Smooth muscle cell (in vitro differentiated cells): ENCODE results near the gene TMTC1. TPM values are rescaled to one million over a fixed set of nuclear protein-coding genes. Genes with fewer than 3 reads are reported as not detected.

Experiments
- DNase-seq: peaks from one replicate; lab custom pipeline; 2025; ENCODE audit not compliant: unreplicated experiment; lab: John Stamatoyannopoulos, UW
- H2AFZ ChIP-seq: fragments of 200-600 bp; sonication (generic); 2 replicates; pipeline ENCODE4 v1.6.0; 2016; ENCODE audit warnings: antibody characterized with exemption, low read depth, mild to moderate bottlenecking
- H3F3A ChIP-seq: fragments of 200-600 bp; sonication (generic); 2 replicates; pipeline ENCODE4 v1.6.0; 2017; ENCODE audit warnings: antibody characterized with exemption, low read depth
- H3K27ac ChIP-seq: fragments of 200-600 bp; sonication (generic); 2 replicates; pipeline ENCODE4 v1.5.1; 2016; ENCODE audit warnings: low read depth, mild to moderate bottlenecking
- H3K27me3 ChIP-seq: fragments of 200-600 bp; sonication (generic); 2 replicates; pipeline ENCODE4 v1.6.1; 2016; ENCODE audit warnings: low read depth, mild to moderate bottlenecking
- H3K36me3 ChIP-seq: fragments of 200-600 bp; sonication (generic); 2 replicates; pipeline ENCODE4 v1.5.1; 2016; ENCODE audit warnings: low read depth
- H3K4me1 ChIP-seq: fragments of 200-600 bp; sonication (generic); 2 replicates; pipeline ENCODE4 v1.5.1; 2016; ENCODE audit warnings: low read depth
- H3K4me2 ChIP-seq: fragments of 200-600 bp; sonication (generic); 2 replicates; pipeline ENCODE4 v1.6.0; 2016; ENCODE audit warnings: mild to moderate bottlenecking
- H3K4me3 ChIP-seq: fragments of 200-600 bp; sonication (generic); 2 replicates; pipeline ENCODE4 v1.5.1; 2016; ENCODE audit warnings: mild to moderate bottlenecking
- H3K79me2 ChIP-seq: fragments of 200-600 bp; sonication (generic); 2 replicates; pipeline ENCODE4 v1.6.0; 2016; ENCODE audit warnings: low read depth, mild to moderate bottlenecking
- H3K9ac ChIP-seq: fragments of 200-600 bp; sonication (generic); 2 replicates; pipeline ENCODE4 v1.6.0; 2016; ENCODE audit warnings: low read depth
- H3K9me3 ChIP-seq: fragments of 200-600 bp; sonication (generic); replicated peaks from 2 replicates; pipeline ENCODE4 v1.5.1; 2016; ENCODE audit warnings: low read depth
- H4K20me1 ChIP-seq: fragments of 200-600 bp; sonication (generic); 2 replicates; pipeline ENCODE4 v1.6.0; 2016; ENCODE audit warnings: low read depth
- WGBS: methylation state at CpG from one replicate; pipeline ENCODE4 v1.1.7; 2016; ENCODE audit warnings: low lambda C conversion rate; 5-methylcytosine and 5-hydroxymethylcytosine counted together
- polyA plus RNA-seq: library from polyadenylated mRNA; unstranded; fragments of >200 nt; fragmentation: Nextera tagmentation; extraction: Ambion mirVana; gene quantifications from 2 replicates; pipeline ENCODE4 v1.2.1, GENCODE V29; 2016
- total RNA-seq: library from RNA; depleted of rRNA; stranded (reverse); fragments of >200 nt; gene quantifications from 2 replicates; pipeline ENCODE4 v1.2.3, GENCODE V29; 2014
- TF ChIP-seq, protein P1 (sequence below): fragments of 200-600 bp; sonication (generic); IDR thresholded peaks from 2 replicates; pipeline ENCODE4 v1.5.1; 2017; ENCODE audit warnings: borderline replicate concordance, mild to moderate bottlenecking, antibody characterized with exemption; ENCODE audit not compliant: insufficient read depth, poor library complexity, severe bottlenecking

Gene TMTC1
- total and polyA plus RNA-seq, 2 experiments from 2014 or later = 3.5 to 8.7 TPM

DNA sequence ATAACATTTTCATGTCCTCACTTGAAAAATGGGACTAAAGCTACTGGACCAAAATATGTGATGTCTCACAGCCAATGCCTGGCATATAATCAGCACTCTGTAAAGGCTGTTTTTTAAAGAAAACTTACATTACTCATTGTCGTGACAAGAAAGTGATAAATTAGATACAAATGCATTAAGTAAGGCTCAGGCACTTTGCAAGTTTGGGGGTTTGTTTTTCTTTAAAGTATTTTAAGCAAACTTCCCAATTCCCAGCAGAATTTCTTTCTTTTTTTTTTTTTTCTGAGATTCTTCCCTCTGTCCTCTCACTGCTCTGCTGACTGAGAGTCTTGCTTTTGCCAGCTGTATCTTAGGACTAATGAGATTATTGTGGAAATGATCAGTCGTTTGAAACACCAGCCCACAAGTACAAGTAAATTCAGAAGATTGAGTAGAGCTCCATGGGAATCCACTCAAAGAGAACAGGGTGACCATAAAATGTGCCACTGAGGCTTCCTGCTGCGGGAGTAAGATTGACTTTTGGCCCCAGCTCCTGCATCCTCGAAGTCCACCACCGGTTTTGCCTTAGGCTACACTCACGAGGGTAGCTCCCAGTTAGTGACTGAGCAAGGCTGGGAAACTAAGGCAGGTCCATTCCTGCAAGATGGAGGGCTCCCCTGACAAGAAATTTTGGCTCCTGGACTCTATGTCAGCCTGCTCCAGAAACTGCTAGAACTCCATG lies 82.8 kb downstream of the TMTC1 start:
- no peak overlapping the region for H2AFZ ChIP-seq
- H3F3A ChIP-seq = no peaks in the 10 kb centered on the region
- no peaks in the 10 kb centered on the region for H3K27me3 ChIP-seq
- H3K27ac ChIP-seq = no peak overlapping the region
- no peaks in the 10 kb centered on the region for H3K36me3 ChIP-seq
- TF ChIP-seq, protein P1, sequence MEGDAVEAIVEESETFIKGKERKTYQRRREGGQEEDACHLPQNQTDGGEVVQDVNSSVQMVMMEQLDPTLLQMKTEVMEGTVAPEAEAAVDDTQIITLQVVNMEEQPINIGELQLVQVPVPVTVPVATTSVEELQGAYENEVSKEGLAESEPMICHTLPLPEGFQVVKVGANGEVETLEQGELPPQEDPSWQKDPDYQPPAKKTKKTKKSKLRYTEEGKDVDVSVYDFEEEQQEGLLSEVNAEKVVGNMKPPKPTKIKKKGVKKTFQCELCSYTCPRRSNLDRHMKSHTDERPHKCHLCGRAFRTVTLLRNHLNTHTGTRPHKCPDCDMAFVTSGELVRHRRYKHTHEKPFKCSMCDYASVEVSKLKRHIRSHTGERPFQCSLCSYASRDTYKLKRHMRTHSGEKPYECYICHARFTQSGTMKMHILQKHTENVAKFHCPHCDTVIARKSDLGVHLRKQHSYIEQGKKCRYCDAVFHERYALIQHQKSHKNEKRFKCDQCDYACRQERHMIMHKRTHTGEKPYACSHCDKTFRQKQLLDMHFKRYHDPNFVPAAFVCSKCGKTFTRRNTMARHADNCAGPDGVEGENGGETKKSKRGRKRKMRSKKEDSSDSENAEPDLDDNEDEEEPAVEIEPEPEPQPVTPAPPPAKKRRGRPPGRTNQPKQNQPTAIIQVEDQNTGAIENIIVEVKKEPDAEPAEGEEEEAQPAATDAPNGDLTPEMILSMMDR = no peak
- H3K4me3 ChIP-seq = no peak overlapping the region
- H3K9me3 ChIP-seq = no peaks in the 10 kb centered on the region
- DNase-seq = no peak
- H3K9ac ChIP-seq = no peak overlapping the region
- H3K79me2 ChIP-seq = no peaks in the 10 kb centered on the region
- peaks cover 5% of the 10 kb centered on the region for H3K4me1 ChIP-seq
- no peaks in the 10 kb centered on the region for H4K20me1 ChIP-seq
- 62% methylated on average over 6 of the region's 6 CpGs for WGBS
- H3K4me2 ChIP-seq = no peak overlapping the region

DNA sequence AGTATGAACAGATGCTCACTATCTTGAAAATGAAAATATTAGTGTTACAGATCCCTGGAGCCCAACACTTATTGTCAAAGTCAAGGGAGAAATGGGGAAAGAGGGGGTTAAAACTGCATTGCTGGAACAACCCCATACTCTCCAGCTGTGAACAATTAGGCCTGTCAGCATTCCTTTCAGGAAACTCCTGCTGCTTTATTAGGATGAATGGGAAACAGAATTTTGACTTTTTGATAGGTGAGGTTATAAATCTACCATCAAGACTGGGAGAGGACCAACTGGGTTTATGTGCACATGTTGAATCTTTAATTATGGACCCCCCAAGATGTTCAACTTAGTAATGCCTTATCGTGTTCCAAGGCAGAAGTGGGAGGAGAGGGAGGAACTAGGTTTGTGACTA lies 85.0 kb downstream of the TMTC1 start:
- 50% methylated on average over 1 of the region's 1 CpG for WGBS
- H3K36me3 ChIP-seq = no peaks in the 10 kb centered on the region

GRCh38 chr12:29695800-29696199 lies 87.9 kb downstream of the TMTC1 start:
- Histone ChIP-seq H3K79me2 (no peaks in the 10 kb centered on the region), H3K36me3 (no peaks in the 10 kb centered on the region), H3K9ac (no peak overlapping the region), H3F3A (no peaks in the 10 kb centered on the region), H3K9me3 (no peaks in the 10 kb centered on the region), H2AFZ (no peak overlapping the region), H3K4me3 (no peak overlapping the region), H3K4me2 (no peak overlapping the region), H3K4me1 (peaks cover 14% of the 10 kb centered on the region), H3K27ac (no peak overlapping the region), H4K20me1 (no peaks in the 10 kb centered on the region), H3K27me3 (no peaks in the 10 kb centered on the region)
- TF ChIP-seq, protein P1 = no peak
- DNase-seq = no peak
- 96% methylated on average over 3 of the region's 3 CpGs for WGBS

More for the DNA sequence above, 85.0 kb downstream of the TMTC1 start:
- Histone ChIP-seq H4K20me1 (no peaks in the 10 kb centered on the region), H2AFZ (no peak overlapping the region), H3K9ac (no peak overlapping the region), H3K27ac (no peak overlapping the region), H3K4me2 (no peak overlapping the region), H3K9me3 (no peaks in the 10 kb centered on the region), H3F3A (no peaks in the 10 kb centered on the region), H3K4me1 (peaks cover 4% of the 10 kb centered on the region), H3K79me2 (no peaks in the 10 kb centered on the region), H3K4me3 (no peak overlapping the region), H3K27me3 (no peaks in the 10 kb centered on the region)
- TF ChIP-seq, protein P1 = no peak
- no peak for DNase-seq

- Histone ChIP-seq H3K4me1 (peaks cover 14% of the 10 kb centered on the region), H3K79me2 (no peaks in the 10 kb centered on the region), H3K4me2 (no peak overlapping the region), H3K27me3 (no peaks in the 10 kb centered on the region), H3K27ac (no peak overlapping the region), H3K4me3 (no peak overlapping the region), H3K36me3 (no peaks in the 10 kb centered on the region), H4K20me1 (no peaks in the 10 kb centered on the region), H3K9ac (no peak overlapping the region), H3F3A (no peaks in the 10 kb centered on the region), H2AFZ (no peak overlapping the region), H3K9me3 (no peaks in the 10 kb centered on the region)
- TF ChIP-seq, protein P1 = no peak
- WGBS = 54% methylated on average over 2 of the region's 2 CpGs
- no peak for DNase-seq
Measured at GRCh38 chr12:29695026-29695425, 88.7 kb downstream of the TMTC1 start.
